Astrocyte (in vitro differentiated cells and primary cell): ENCODE data around the gene FKBP10. TPM values are rescaled to one million over a fixed set of nuclear protein-coding genes. Genes with fewer than 3 reads are reported as not detected.

ENCODE experiments used
- total RNA-seq: library from RNA; stranded (reverse); gene quantifications from 2 replicates; pipeline ENCODE4 v1.2.1, GENCODE V29; 2021

Gene FKBP10
- total RNA-seq, 1 donor from 2014 or later: 446 TPM

Other genes starting within 250 kb of the FKBP10 start
- 0.09 TPM in 1 of 2 replicates, not detected in the other for gene KRT9, start 240.9 kb upstream of the FKBP10 start, total RNA-seq
- 1.0 and 2.2 TPM in 2 replicates for gene KRT14, start 226.1 kb upstream of the FKBP10 start, total RNA-seq
- 0.79 and 1.3 TPM in 2 replicates for gene KRT16, start 200.2 kb upstream of the FKBP10 start, total RNA-seq
- gene KRT17, start 188.4 kb upstream of the FKBP10 start, total RNA-seq: 21.4 and 28.3 TPM in 2 replicates
- gene EIF1, start 124.1 kb upstream of the FKBP10 start, total RNA-seq: 767 and 795 TPM in 2 replicates
- not detected in 2 replicates for gene GAST, start 100.7 kb upstream of the FKBP10 start, total RNA-seq
- gene HAP1, start 78.4 kb upstream of the FKBP10 start, total RNA-seq: 0.46 and 0.52 TPM in 2 replicates
- 236 TPM in 2 replicates for gene JUP, start 26.3 kb upstream of the FKBP10 start, total RNA-seq
- 81.5 and 110 TPM in 2 replicates for gene P3H4, start 1.1 kb upstream of the FKBP10 start, total RNA-seq
- gene NT5C3B, start 23.2 kb downstream of the FKBP10 start, total RNA-seq: 47.4 and 56.1 TPM in 2 replicates
- not detected in 2 replicates for gene KLHL10, start 24.8 kb downstream of the FKBP10 start, total RNA-seq
- 12.3 and 12.8 TPM in 2 replicates for gene KLHL11, start 52.4 kb downstream of the FKBP10 start, total RNA-seq
- 296 and 326 TPM in 2 replicates for gene ACLY, start 105.9 kb downstream of the FKBP10 start, total RNA-seq
- gene ODAD4, start 117.6 kb downstream of the FKBP10 start, total RNA-seq: 0.98 and 1.1 TPM in 2 replicates
- 169 and 177 TPM in 2 replicates for gene CNP, start 153.8 kb downstream of the FKBP10 start, total RNA-seq
- 82.9 and 96.0 TPM in 2 replicates for gene DNAJC7, start 204.4 kb downstream of the FKBP10 start, total RNA-seq
- gene NKIRAS2, start 207.1 kb downstream of the FKBP10 start, total RNA-seq: 60.5 and 66.0 TPM in 2 replicates
- 0.19 and 0.23 TPM in 2 replicates for gene C17orf113, start 237.6 kb downstream of the FKBP10 start, total RNA-seq